HG03135 (cell line): ENCODE data around the gene RBM20.

Source experiments
- ATAC-seq: cut with Tn5 transposase; IDR thresholded peaks from one replicate; pipeline ENCODE4 v1.9.1; 2021; ENCODE audit warnings: mild to moderate bottlenecking, moderate library complexity; ENCODE audit not compliant: unreplicated experiment

The RBM20 gene

GRCh38 chr10:110885932-110886674, 242.0 kb downstream of the RBM20 start:
- no peak for ATAC-seq

- ATAC-seq: no peak
Observed at GRCh38 chr10:110887560-110887959, 243.4 kb downstream of the RBM20 start.
